Retinal pigment epithelial cell (primary cell): ENCODE measurements around the gene ZNF235.

Source experiments
- DNase-seq: peaks from one replicate; pipeline ENCODE4 v3.0.0-alpha.2; 2010; ENCODE audit warnings: low read depth
- H3K4me3 ChIP-seq: 2 replicates; pipeline ENCODE4 v1.5.1; 2011; ENCODE audit warnings: mild to moderate bottlenecking, low read length, control low read depth, moderate library complexity
- TF ChIP-seq, protein P1 (sequence below): conservative IDR thresholded peaks from 2 replicates; pipeline ENCODE4 v1.5.1; 2011; ENCODE audit warnings: low read depth, low read length, control low read depth, inconsistent platforms

ZNF235 gene

GRCh38 chr19:44282846-44283245 is 22.0 kb downstream of the ZNF235 start:
- no peak for DNase-seq
- TF ChIP-seq, protein P1, sequence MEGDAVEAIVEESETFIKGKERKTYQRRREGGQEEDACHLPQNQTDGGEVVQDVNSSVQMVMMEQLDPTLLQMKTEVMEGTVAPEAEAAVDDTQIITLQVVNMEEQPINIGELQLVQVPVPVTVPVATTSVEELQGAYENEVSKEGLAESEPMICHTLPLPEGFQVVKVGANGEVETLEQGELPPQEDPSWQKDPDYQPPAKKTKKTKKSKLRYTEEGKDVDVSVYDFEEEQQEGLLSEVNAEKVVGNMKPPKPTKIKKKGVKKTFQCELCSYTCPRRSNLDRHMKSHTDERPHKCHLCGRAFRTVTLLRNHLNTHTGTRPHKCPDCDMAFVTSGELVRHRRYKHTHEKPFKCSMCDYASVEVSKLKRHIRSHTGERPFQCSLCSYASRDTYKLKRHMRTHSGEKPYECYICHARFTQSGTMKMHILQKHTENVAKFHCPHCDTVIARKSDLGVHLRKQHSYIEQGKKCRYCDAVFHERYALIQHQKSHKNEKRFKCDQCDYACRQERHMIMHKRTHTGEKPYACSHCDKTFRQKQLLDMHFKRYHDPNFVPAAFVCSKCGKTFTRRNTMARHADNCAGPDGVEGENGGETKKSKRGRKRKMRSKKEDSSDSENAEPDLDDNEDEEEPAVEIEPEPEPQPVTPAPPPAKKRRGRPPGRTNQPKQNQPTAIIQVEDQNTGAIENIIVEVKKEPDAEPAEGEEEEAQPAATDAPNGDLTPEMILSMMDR, result no peak
- H3K4me3 ChIP-seq, result no peak overlapping the region

DNA sequence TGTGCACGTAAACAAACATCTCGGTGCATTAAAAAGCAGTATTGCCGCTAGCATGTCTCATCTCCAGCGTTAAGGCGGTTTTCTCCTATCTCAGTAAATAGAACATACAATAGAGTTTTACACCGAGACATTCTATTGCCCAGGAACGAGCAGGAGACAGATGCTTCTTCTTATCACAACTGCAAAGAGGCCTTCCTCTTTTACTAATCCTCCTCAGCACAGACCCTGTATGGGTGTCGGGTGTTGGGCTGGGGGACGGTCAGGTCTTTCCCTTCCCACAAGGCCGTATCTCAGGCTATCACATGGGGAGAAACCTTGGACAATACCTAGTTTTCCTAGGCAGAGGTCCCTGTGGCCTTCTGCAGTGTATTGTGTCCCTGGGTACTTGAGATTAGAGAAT is 23.9 kb downstream of the ZNF235 start:
- no peak for DNase-seq

DNA sequence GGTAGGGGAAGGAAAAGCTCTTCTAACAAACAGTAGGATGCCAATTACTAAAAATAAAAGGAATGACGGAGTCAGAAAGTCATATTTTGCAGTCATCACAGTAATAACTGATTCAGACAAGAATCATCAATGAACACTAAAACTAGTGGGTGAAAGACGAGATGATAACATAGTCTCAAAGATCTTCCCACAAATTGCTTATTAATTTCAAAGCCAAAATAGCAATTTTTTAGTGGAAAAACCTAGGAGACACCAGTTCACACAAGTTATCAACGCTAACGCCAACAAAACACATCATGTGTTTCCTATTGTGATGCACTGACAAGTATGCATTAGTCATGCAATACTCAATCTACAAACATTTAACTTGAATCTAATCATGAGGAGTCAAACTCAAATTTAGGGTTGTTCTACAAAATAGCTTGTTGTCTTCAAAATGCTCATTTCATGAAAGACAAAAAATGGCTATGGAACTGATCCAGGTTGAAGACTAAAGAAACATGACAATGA is 26.6 kb downstream of the ZNF235 start:
- TF ChIP-seq, protein P1, result no peak
- H3K4me3 ChIP-seq, result no peak overlapping the region
- no peak for DNase-seq

More for the DNA sequence above, 23.9 kb downstream of the ZNF235 start:
- no peak overlapping the region for H3K4me3 ChIP-seq
- TF ChIP-seq, protein P1, result no peak

DNA sequence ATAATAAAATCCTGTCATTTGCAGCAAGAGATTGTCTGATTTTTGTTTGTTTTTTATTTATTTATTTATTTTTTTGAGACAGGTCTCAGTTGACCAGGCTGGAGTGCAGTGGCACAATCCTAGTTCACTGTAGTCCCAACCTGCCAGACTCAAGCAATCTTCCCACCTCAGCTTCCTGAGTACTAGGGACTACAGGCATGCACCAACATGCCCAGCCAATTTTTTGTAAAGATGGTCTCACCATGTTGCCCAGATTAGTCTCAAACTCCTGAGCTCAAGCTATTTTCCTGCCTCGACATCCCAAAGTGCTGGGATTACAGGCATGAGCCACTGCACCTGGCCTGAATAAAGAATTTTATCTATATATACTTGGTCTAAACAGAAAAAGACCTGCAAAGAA is 27.5 kb downstream of the ZNF235 start:
- TF ChIP-seq, protein P1, result no peak

GRCh38 chr19:44260695-44261446 is 44.0 kb downstream of the ZNF235 start:
- H3K4me3 ChIP-seq, result peak overlapping the region; percentile 70
- TF ChIP-seq, protein P1, result no peak
- DNase-seq, result no peak

More for the DNA sequence above, 27.5 kb downstream of the ZNF235 start:
- no peak for DNase-seq
- H3K4me3 ChIP-seq, result no peak overlapping the region

- H3K4me3 ChIP-seq, result peak overlapping the region; percentile 70
- no peak for DNase-seq
- TF ChIP-seq, protein P1, result no peak
These were observed 44.5 kb downstream of the ZNF235 start for GRCh38 chr19:44260343-44260681.

- no peak overlapping the region for H3K4me3 ChIP-seq
- no peak for DNase-seq
- TF ChIP-seq, protein P1, result no peak
These were observed 45.9 kb downstream of the ZNF235 start for GRCh38 chr19:44258835-44259413.
